K562 (cell line): ENCODE data around the gene RAD17. TPM values are rescaled to one million over a fixed set of nuclear protein-coding genes. Genes with fewer than 3 reads are reported as not detected.

Experiments
- CREB3L1 ChIP-seq: fragments of 450-650 bp; IDR thresholded peaks from 2 replicates; pipeline ENCODE4 v1.6.1; 2014; ENCODE audit warnings: low read depth, mild to moderate bottlenecking, moderate library complexity, borderline replicate concordance
- HDAC3 ChIP-seq: fragments of 450-650 bp; IDR thresholded peaks from 2 replicates; pipeline ENCODE4 v1.6.1; 2018; ENCODE audit warnings: borderline replicate concordance, mild to moderate bottlenecking, moderate library complexity; ENCODE audit not compliant: partially characterized antibody
- MAFG ChIP-seq: fragments of 450-650 bp; conservative IDR thresholded peaks from 2 replicates; pipeline ENCODE4 v1.6.1; 2016; ENCODE audit warnings: missing genetic modification characterization, missing compliant biosample characterization
- SIN3A ChIP-seq, 2 experiments: fragments of 150-350 bp in 1 of 2; IDR thresholded peaks; 2 replicates each; pipeline ENCODE4 v1.6.1; 2011 to 2016; ENCODE audit warnings: borderline replicate concordance in 2 of 2, low read depth in 2 of 2, low read length in 2 of 2, mild to moderate bottlenecking in 2 of 2, moderate library complexity in 2 of 2; ENCODE audit not compliant: control insufficient read depth in 1 of 2
- SIX5 ChIP-seq, 2 experiments: IDR thresholded peaks; 2 replicates each; pipeline ENCODE4 v1.6.1; 2011; ENCODE audit warnings: low read length in 2 of 2, borderline replicate concordance in 1 of 2, low read depth in 1 of 2, mild to moderate bottlenecking in 1 of 2, moderate library complexity in 1 of 2; ENCODE audit not compliant: insufficient read depth in 1 of 2
- SP1 ChIP-seq: sonication (generic); formaldehyde crosslinking; IDR thresholded peaks from 2 replicates; pipeline ENCODE4 v1.8.1; 2022; ENCODE audit warnings: mild to moderate bottlenecking, missing genetic modification reagents
- THAP7 ChIP-seq: fragments of 250-450 bp; sonication (Bioruptor Pico); IDR thresholded peaks from 2 replicates; pipeline ENCODE4 v1.5.0; 2021
- ZNF311 ChIP-seq: fragments of 250-450 bp; sonication (Bioruptor Pico); IDR thresholded peaks from 2 replicates; pipeline ENCODE4 v1.4.0; 2020; ENCODE audit warnings: mild to moderate bottlenecking, moderate library complexity
- polyA plus RNA-seq, 8 experiments: library from polyadenylated mRNA; depleted of rRNA in 4 of 8; stranded (reverse) in 5 of 8; unstranded in 3 of 8; fragments of >200 nt; fragmentation: Nextera tagmentation in 2 of 8; fragmentation: Illumina TruSeq in 1 of 8; extraction: Ambion mirVana in 2 of 8; extraction: Trizol in 1 of 8; gene quantifications; 2 replicates each; pipeline versions ENCODE4 v1.2.1 to v1.2.3, GENCODE V29; 2011 to 2014; ENCODE audit warnings: inconsistent platforms in 1 of 8, missing spikeins in 1 of 8
- total RNA-seq, 7 experiments: library from RNA; depleted of rRNA in 6 of 7; stranded (reverse); fragments of >200 nt in 6 of 7; fragmentation: Illumina TruSeq in 2 of 7; extraction: Trizol in 2 of 7; gene quantifications; 2 replicates each; pipeline versions ENCODE4 v1.2.1 to v1.2.3, GENCODE V29; 2011 to 2021; ENCODE audit warnings: low replicate concordance in 1 of 7
- TF ChIP-seq, protein P1 (sequence below): fragments of 200-600 bp; sonication (generic); IDR thresholded peaks from one replicate; pipeline ENCODE4 v1.6.1; 2012; ENCODE audit warnings: mild to moderate bottlenecking, low read depth, low read length, inconsistent platforms
- TF ChIP-seq, protein P2 (sequence below), 2 experiments: fragments of 450-650 bp; IDR thresholded peaks; 2 replicates each; pipeline ENCODE4 v1.6.1; 2016

RAD17 gene
- total and polyA plus RNA-seq, 9 of the 15 experiments (the other 6 are each of a cell fraction or from before 2014, with no cell fraction given), result 21.1 to 50.1 (median 40.1) TPM

DNA sequence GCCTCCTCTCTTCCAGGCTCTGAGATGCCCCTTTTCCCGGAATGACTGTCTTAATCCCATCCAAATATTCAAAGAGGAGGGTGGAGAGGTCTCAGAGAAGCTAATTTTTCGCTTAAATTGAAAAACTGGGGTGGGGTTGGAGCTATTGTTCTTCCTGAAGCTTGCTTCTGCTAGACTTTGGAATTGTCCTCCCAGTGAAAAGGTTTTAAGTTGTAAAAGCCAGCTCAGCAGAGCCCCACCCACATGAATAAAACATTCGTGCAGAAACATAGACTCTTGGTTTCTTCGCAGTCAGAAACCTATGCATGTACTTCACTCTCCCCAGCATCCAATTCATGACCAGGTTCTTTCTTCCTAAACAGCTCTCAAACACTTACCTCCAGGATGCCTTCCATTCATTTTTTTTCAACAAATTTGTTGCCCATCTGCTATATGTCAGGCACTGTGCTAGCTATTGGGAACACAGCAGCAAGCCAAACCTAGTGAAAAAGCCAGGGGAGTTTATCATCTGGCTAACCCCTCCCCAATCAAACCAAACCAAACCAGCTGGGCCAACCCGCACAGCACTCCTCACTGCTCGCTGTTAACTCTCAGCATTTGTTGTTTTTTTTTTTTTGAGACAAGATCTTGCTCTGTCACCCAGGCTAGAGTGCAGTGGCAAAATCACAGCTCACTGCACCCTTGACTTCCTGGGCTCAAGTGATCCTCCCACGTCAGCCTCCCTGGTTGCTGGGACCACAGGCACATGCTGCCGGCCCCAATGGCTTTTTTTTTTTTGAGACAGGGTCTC, 85.0 kb downstream of the RAD17 start (continued):
- TF ChIP-seq, protein P1, sequence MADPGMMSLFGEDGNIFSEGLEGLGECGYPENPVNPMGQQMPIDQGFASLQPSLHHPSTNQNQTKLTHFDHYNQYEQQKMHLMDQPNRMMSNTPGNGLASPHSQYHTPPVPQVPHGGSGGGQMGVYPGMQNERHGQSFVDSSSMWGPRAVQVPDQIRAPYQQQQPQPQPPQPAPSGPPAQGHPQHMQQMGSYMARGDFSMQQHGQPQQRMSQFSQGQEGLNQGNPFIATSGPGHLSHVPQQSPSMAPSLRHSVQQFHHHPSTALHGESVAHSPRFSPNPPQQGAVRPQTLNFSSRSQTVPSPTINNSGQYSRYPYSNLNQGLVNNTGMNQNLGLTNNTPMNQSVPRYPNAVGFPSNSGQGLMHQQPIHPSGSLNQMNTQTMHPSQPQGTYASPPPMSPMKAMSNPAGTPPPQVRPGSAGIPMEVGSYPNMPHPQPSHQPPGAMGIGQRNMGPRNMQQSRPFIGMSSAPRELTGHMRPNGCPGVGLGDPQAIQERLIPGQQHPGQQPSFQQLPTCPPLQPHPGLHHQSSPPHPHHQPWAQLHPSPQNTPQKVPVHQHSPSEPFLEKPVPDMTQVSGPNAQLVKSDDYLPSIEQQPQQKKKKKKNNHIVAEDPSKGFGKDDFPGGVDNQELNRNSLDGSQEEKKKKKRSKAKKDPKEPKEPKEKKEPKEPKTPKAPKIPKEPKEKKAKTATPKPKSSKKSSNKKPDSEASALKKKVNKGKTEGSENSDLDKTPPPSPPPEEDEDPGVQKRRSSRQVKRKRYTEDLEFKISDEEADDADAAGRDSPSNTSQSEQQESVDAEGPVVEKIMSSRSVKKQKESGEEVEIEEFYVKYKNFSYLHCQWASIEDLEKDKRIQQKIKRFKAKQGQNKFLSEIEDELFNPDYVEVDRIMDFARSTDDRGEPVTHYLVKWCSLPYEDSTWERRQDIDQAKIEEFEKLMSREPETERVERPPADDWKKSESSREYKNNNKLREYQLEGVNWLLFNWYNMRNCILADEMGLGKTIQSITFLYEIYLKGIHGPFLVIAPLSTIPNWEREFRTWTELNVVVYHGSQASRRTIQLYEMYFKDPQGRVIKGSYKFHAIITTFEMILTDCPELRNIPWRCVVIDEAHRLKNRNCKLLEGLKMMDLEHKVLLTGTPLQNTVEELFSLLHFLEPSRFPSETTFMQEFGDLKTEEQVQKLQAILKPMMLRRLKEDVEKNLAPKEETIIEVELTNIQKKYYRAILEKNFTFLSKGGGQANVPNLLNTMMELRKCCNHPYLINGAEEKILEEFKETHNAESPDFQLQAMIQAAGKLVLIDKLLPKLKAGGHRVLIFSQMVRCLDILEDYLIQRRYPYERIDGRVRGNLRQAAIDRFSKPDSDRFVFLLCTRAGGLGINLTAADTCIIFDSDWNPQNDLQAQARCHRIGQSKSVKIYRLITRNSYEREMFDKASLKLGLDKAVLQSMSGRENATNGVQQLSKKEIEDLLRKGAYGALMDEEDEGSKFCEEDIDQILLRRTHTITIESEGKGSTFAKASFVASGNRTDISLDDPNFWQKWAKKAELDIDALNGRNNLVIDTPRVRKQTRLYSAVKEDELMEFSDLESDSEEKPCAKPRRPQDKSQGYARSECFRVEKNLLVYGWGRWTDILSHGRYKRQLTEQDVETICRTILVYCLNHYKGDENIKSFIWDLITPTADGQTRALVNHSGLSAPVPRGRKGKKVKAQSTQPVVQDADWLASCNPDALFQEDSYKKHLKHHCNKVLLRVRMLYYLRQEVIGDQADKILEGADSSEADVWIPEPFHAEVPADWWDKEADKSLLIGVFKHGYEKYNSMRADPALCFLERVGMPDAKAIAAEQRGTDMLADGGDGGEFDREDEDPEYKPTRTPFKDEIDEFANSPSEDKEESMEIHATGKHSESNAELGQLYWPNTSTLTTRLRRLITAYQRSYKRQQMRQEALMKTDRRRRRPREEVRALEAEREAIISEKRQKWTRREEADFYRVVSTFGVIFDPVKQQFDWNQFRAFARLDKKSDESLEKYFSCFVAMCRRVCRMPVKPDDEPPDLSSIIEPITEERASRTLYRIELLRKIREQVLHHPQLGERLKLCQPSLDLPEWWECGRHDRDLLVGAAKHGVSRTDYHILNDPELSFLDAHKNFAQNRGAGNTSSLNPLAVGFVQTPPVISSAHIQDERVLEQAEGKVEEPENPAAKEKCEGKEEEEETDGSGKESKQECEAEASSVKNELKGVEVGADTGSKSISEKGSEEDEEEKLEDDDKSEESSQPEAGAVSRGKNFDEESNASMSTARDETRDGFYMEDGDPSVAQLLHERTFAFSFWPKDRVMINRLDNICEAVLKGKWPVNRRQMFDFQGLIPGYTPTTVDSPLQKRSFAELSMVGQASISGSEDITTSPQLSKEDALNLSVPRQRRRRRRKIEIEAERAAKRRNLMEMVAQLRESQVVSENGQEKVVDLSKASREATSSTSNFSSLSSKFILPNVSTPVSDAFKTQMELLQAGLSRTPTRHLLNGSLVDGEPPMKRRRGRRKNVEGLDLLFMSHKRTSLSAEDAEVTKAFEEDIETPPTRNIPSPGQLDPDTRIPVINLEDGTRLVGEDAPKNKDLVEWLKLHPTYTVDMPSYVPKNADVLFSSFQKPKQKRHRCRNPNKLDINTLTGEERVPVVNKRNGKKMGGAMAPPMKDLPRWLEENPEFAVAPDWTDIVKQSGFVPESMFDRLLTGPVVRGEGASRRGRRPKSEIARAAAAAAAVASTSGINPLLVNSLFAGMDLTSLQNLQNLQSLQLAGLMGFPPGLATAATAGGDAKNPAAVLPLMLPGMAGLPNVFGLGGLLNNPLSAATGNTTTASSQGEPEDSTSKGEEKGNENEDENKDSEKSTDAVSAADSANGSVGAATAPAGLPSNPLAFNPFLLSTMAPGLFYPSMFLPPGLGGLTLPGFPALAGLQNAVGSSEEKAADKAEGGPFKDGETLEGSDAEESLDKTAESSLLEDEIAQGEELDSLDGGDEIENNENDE, result no peak
- TF ChIP-seq THAP7 (CRISPR knock-in tag) (no peak), HDAC3 (no peak), ZNF311 (CRISPR knock-in tag) (no peak), SIX5 (IDR thresholded peaks at IDR 0.05; ENCODE audit: borderline replicate concordance in 1 of 2, insufficient read depth in 1 of 2, low read depth in 1 of 2, low read length in 2 of 2) (no peak), CREB3L1 (no peak), SIN3A (IDR thresholded peaks at IDR 0.05; ENCODE audit: borderline replicate concordance in 2 of 2, control insufficient read depth in 1 of 2, low read depth in 2 of 2, low read length in 2 of 2) (no peak), MAFG (tag) (0 out of 2 replicates have a peak, but pooled peaks have one; percentile 35), SP1 (CRISPR knock-in tag) (no peak)
- TF ChIP-seq, protein P2, sequence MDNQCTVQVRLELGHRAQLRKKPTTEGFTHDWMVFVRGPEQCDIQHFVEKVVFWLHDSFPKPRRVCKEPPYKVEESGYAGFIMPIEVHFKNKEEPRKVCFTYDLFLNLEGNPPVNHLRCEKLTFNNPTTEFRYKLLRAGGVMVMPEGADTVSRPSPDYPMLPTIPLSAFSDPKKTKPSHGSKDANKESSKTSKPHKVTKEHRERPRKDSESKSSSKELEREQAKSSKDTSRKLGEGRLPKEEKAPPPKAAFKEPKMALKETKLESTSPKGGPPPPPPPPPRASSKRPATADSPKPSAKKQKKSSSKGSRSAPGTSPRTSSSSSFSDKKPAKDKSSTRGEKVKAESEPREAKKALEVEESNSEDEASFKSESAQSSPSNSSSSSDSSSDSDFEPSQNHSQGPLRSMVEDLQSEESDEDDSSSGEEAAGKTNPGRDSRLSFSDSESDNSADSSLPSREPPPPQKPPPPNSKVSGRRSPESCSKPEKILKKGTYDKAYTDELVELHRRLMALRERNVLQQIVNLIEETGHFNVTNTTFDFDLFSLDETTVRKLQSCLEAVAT (IDR thresholded peaks at IDR 0.05), result no peak
